NCI-H510A (cell line): Measurements from ENCODE around the gene NADK.
"Not testable (repeated sequence)": the region's sequence is repeated elsewhere in the genome, so short reads cannot be mapped to it uniquely, and the experiment has no call there.

ENCODE experiments used
- DNase-seq: peaks from one replicate; lab custom pipeline; 2025; lab: John Stamatoyannopoulos, UW

NADK gene

DNA sequence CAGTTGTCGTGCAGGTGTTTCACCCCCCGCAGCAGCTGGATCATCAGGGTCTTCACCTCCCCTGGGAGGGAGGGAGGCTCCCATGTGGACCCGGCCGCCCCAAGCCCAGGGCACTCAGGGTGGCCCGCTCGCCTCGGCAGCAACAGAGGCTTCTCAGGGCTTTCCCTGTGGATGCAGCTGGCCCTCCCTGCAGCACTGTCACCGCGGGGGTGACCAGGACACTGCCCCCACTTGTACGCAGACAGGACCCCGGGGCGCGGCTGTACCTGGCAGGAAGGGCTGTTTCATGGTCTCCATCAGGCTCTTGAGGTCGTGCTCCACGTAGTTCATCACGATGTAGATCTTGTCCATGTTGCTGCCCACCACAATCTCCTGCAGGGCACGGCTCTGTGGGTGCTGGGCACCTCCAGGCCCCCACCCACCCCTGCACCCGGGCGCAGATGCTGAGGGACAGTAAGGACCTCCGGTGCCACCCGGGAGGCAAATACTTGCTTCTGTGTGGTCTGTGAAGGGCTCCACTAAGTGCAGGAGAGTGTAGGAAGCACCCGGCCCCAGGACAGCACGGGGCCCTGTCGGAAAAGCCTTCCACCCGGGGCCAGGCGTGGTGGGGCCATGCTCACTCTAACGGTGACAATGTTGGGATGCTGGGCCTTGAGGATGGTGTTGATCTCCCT, 73.8 kb downstream of the NADK start:
- not testable (repeated sequence) for DNase-seq

GRCh38 chr1:1703796-1704195, 74.5 kb downstream of the NADK start:
- no peak for DNase-seq

DNA sequence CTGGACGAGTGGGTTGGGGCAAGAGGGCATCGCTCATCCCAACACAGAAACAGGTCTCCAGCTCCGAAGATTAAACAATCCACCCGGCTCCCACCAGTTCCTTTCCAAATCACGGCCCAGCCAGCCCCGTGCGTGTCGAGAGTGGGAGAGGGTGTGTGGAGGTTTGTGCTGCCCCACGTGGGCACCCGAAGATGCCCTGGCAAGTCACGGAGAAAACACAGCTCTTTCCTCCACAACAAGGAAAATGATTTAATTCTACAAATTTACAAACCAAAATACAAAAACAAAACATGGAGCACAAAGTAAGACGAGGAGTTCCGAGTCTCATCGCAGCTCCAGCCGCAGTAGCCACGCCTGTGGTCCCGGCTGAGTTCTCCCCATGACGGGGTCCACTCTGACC, 75.8 kb downstream of the NADK start:
- DNase-seq: not testable (repeated sequence)
